WTC11 (cell line): Measurements from ENCODE around the gene MND1. TPM values are rescaled to one million over a fixed set of nuclear protein-coding genes. Genes with fewer than 3 reads are reported as not detected.

Source experiments
- ATAC-seq: fragments of 200-7000 bp; cut with Tn5 transposase; 2 replicates; pipeline ENCODE4 v1.10.0; 2021; ENCODE audit warnings: mild to moderate bottlenecking, moderate library complexity
- CTCF ChIA-PET: fragments of 300-600 bp; sonication (Branson Sonifier 250); formaldehyde crosslinking; loops from one replicate; lab custom pipeline; 2021; ENCODE audit warnings: antibody characterized with exemption; lab: Charles Lee
- POLR2A ChIA-PET: fragments of 350-600 bp; sonication (Branson Sonifier 250); formaldehyde crosslinking; loops from one replicate; lab custom pipeline; 2021; ENCODE audit warnings: antibody characterized with exemption; lab: Charles Lee
- DNase-seq: peaks from one replicate; pipeline ENCODE4 v3.0.0; 2021; ENCODE audit warnings: low spot score
- H3K27ac Mint-ChIP-seq: 2 replicates; pipeline ENCODE4 v1.8.0; 2021; ENCODE audit warnings: mixed read lengths
- H3K27me3 Mint-ChIP-seq: 2 replicates; pipeline ENCODE4 v1.8.0; 2021; ENCODE audit warnings: low read depth, mild to moderate bottlenecking, moderate library complexity, mixed read lengths
- H3K36me3 Mint-ChIP-seq: 2 replicates; pipeline ENCODE4 v1.8.0; 2021; ENCODE audit warnings: mixed read lengths
- H3K4me1 Mint-ChIP-seq: 2 replicates; pipeline ENCODE4 v1.8.0; 2022; ENCODE audit warnings: mixed read lengths
- H3K4me3 Mint-ChIP-seq: 2 replicates; pipeline ENCODE4 v1.8.0; 2021; ENCODE audit warnings: mild to moderate bottlenecking, moderate library complexity, mixed read lengths
- H3K9me3 Mint-ChIP-seq: 2 replicates; pipeline ENCODE4 v1.8.0; 2021; ENCODE audit warnings: mixed read lengths
- ATF1 ChIP-seq: sonication (generic); formaldehyde crosslinking; IDR thresholded peaks from 2 replicates; pipeline ENCODE4 v1.8.1; 2023; ENCODE audit warnings: mild to moderate bottlenecking, moderate library complexity, missing genetic modification reagents
- CREM ChIP-seq: sonication (generic); formaldehyde crosslinking; IDR thresholded peaks from 2 replicates; pipeline ENCODE4 v1.8.1; 2022; ENCODE audit warnings: mild to moderate bottlenecking, missing genetic modification reagents, moderate library complexity
- FOXP1 ChIP-seq: sonication (generic); formaldehyde crosslinking; IDR thresholded peaks from 2 replicates; pipeline ENCODE4 v1.8.0; 2022; ENCODE audit warnings: missing genetic modification reagents, mild to moderate bottlenecking, moderate library complexity, borderline replicate concordance
- IRF2 ChIP-seq: sonication (generic); formaldehyde crosslinking; IDR thresholded peaks from 2 replicates; pipeline ENCODE4 v1.8.0; 2022; ENCODE audit warnings: low read depth, missing genetic modification reagents, borderline replicate concordance
- JAZF1 ChIP-seq: fragments of 250-450 bp; sonication (Bioruptor Pico); IDR thresholded peaks from 2 replicates; pipeline ENCODE4 v1.9.0; 2021; ENCODE audit warnings: moderate library complexity, mild to moderate bottlenecking, inconsistent platforms
- OVOL2 ChIP-seq: fragments of 250-450 bp; sonication (Bioruptor Pico); IDR thresholded peaks from 2 replicates; pipeline ENCODE4 v1.9.0; 2021; ENCODE audit warnings: mild to moderate bottlenecking, borderline replicate concordance
- ZNF317 ChIP-seq: sonication (generic); formaldehyde crosslinking; IDR thresholded peaks from 2 replicates; pipeline ENCODE4 v1.8.1; 2023; ENCODE audit warnings: low read depth, mild to moderate bottlenecking, moderate library complexity, missing genetic modification reagents, borderline replicate concordance
- total RNA-seq: library from RNA; stranded (reverse); gene quantifications from 3 replicates; pipeline ENCODE4 v1.2.3, GENCODE V29; 2021
- TF ChIP-seq, protein P1 (sequence below): sonication (generic); formaldehyde crosslinking; IDR thresholded peaks from 2 replicates; pipeline ENCODE4 v1.8.0; 2023; ENCODE audit warnings: missing genetic modification reagents, mild to moderate bottlenecking, borderline replicate concordance
- TF ChIP-seq, protein P2 (sequence below): sonication (generic); formaldehyde crosslinking; IDR thresholded peaks from 2 replicates; pipeline ENCODE4 v1.8.0; 2022; ENCODE audit warnings: mild to moderate bottlenecking, missing genetic modification reagents
- TF ChIP-seq, protein P3 (sequence below): sonication (generic); formaldehyde crosslinking; IDR thresholded peaks from 2 replicates; pipeline ENCODE4 v1.8.1; 2022; ENCODE audit warnings: low read depth, missing genetic modification reagents, borderline replicate concordance
- TF ChIP-seq, protein P4 (sequence below): fragments of 250-450 bp; sonication (Bioruptor Pico); conservative IDR thresholded peaks from 2 replicates; pipeline ENCODE4 v1.9.0; 2021; ENCODE audit warnings: mild to moderate bottlenecking
- TF ChIP-seq, protein P5 (sequence below): sonication (generic); formaldehyde crosslinking; IDR thresholded peaks from 2 replicates; pipeline ENCODE4 v1.8.1; 2022; ENCODE audit warnings: mild to moderate bottlenecking, missing genetic modification reagents, moderate library complexity, borderline replicate concordance
- TF ChIP-seq, protein P6 (sequence below): fragments of 250-450 bp; sonication (Bioruptor Pico); IDR thresholded peaks from 2 replicates; pipeline ENCODE4 v1.9.0; 2021; ENCODE audit warnings: mild to moderate bottlenecking
- TF ChIP-seq, protein P7 (sequence below): sonication (generic); formaldehyde crosslinking; IDR thresholded peaks from 2 replicates; pipeline ENCODE4 v1.8.0; 2022; ENCODE audit warnings: mild to moderate bottlenecking, missing genetic modification reagents

MND1 gene
- total RNA-seq, 1 experiment from 2014 or later, result 36.0 TPM

DNA sequence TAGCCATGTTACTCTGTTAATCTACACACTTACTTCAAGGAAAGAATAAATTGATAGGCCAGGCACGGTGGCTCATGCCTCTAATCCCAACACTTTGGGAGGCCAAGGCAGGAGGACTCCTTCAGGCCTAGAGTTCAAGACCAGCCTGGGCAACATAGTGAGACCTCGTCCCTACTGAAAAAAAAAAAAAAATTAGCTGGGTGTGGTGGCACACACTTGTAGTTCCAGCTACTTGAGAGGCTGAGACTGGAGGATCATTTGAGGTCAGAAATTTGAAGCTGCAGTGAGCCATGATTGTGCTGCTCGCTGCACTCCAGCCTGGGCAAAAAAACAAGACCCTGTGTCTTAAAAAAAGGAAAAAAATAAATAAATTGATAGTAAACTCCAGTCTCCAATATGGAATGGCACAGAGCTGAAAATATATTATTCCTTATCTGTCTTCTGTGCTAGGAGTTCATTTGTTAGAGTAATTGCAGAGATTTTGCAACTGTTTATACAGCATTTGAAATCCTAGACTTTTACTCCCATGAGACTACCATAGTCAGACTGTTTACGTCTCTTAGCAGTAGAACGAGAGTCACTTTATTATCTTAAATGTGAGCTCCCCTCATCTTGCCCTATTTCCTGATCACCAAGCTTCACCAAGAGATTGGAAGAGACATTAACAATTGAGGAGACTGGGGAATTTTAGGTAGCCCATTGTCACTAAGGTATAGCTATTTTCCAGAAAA lies 102.9 kb downstream of the MND1 start (continued):
- TF ChIP-seq, protein P1, sequence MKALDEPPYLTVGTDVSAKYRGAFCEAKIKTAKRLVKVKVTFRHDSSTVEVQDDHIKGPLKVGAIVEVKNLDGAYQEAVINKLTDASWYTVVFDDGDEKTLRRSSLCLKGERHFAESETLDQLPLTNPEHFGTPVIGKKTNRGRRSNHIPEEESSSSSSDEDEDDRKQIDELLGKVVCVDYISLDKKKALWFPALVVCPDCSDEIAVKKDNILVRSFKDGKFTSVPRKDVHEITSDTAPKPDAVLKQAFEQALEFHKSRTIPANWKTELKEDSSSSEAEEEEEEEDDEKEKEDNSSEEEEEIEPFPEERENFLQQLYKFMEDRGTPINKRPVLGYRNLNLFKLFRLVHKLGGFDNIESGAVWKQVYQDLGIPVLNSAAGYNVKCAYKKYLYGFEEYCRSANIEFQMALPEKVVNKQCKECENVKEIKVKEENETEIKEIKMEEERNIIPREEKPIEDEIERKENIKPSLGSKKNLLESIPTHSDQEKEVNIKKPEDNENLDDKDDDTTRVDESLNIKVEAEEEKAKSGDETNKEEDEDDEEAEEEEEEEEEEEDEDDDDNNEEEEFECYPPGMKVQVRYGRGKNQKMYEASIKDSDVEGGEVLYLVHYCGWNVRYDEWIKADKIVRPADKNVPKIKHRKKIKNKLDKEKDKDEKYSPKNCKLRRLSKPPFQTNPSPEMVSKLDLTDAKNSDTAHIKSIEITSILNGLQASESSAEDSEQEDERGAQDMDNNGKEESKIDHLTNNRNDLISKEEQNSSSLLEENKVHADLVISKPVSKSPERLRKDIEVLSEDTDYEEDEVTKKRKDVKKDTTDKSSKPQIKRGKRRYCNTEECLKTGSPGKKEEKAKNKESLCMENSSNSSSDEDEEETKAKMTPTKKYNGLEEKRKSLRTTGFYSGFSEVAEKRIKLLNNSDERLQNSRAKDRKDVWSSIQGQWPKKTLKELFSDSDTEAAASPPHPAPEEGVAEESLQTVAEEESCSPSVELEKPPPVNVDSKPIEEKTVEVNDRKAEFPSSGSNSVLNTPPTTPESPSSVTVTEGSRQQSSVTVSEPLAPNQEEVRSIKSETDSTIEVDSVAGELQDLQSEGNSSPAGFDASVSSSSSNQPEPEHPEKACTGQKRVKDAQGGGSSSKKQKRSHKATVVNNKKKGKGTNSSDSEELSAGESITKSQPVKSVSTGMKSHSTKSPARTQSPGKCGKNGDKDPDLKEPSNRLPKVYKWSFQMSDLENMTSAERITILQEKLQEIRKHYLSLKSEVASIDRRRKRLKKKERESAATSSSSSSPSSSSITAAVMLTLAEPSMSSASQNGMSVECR (CRISPR knock-in tag), result no peak
- TF ChIP-seq, protein P2, sequence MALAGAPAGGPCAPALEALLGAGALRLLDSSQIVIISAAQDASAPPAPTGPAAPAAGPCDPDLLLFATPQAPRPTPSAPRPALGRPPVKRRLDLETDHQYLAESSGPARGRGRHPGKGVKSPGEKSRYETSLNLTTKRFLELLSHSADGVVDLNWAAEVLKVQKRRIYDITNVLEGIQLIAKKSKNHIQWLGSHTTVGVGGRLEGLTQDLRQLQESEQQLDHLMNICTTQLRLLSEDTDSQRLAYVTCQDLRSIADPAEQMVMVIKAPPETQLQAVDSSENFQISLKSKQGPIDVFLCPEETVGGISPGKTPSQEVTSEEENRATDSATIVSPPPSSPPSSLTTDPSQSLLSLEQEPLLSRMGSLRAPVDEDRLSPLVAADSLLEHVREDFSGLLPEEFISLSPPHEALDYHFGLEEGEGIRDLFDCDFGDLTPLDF (CRISPR knock-in tag), result no peak
- TF ChIP-seq, protein P3, sequence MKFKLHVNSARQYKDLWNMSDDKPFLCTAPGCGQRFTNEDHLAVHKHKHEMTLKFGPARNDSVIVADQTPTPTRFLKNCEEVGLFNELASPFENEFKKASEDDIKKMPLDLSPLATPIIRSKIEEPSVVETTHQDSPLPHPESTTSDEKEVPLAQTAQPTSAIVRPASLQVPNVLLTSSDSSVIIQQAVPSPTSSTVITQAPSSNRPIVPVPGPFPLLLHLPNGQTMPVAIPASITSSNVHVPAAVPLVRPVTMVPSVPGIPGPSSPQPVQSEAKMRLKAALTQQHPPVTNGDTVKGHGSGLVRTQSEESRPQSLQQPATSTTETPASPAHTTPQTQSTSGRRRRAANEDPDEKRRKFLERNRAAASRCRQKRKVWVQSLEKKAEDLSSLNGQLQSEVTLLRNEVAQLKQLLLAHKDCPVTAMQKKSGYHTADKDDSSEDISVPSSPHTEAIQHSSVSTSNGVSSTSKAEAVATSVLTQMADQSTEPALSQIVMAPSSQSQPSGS (CRISPR knock-in tag), result no peak

DNA sequence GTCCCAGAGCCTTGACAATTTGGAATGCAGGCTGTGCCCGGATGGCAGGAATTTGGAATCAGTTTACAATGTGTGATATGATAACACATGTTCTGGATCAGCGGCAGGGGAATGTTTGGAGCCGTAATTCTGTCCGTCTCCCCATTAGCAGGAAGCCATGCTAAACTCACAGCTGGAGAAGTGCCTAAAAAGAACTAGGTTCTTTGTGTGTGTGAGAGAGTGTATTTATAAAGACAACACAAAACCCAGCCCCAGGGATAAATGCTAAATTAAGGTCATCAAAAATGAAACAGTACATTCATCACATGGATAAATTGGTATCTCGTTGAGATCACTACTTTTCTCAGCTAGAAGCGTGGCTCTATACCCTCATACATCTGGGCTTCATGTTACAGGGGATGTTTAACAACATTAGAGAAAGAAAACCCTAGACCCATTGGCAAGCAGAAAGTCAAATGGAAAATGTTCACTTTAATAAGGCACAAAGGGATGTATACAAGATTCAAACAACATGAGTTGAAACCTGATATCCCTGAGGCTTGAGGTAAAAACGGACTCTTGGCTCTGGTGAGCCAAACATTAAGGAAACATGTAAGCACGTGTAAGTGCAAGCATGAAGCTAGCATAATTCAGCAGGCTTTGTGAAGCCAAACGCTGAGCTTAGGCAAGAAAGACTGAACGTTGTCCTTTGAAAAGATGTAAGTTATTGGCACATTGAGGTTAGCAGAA lies 103.7 kb downstream of the MND1 start:
- TF ChIP-seq, protein P4, sequence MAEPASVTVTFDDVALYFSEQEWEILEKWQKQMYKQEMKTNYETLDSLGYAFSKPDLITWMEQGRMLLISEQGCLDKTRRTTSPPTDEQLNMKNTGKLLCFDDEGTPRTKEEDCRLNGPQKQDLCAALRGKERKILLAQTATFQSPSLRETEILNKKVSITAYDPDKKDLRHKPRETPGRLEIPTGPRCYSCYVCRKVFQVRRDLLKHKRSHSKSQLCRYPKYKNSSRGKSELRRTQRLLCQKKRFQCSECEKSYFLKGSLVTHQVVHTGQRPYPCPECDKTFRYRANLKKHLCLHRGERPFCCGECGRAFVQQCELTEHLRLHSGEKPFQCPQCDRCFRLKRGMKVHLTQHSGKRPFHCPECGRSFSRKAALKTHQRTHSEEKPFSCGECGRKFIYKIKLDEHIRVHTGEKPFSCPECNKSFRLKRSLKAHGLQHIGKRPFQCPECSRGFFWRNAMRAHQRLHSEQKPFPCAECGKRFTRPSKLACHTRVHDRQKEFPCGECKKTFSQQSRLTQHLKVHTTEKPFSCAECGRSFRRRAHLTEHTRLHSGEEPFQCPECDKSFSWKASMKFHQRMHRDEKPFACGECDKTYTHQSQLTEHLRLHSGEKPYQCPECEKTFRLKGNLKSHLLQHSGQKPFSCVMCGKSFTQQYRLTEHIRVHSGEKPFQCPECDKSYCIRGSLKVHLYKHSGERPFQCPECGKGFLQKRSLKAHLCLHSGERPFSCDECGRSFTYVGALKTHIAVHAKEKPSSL (CRISPR knock-in tag), result no peak
- TF ChIP-seq JAZF1 (CRISPR knock-in tag), result no peak
- Mint-ChIP-seq H3K27ac (no peak overlapping the region), H3K27me3 (peaks cover 3% of the 10 kb centered on the region; the same call in 1 of the 2 replicates), H3K9me3 (no peaks in the 10 kb centered on the region), H3K4me1 (peaks cover 23% of the 10 kb centered on the region), H3K4me3 (no peak overlapping the region), H3K36me3 (no peaks in the 10 kb centered on the region)
- ATAC-seq, result no peak
- ChIA-PET POLR2A (no interaction called here), CTCF (interaction anchor here (1.2 kb wide), 2 partner anchors 16 to 17 kb away, joined by 3 to 5 read pairs; partner anchors contain the start of gene TMEM131L)
- DNase-seq, result no peak

DNA sequence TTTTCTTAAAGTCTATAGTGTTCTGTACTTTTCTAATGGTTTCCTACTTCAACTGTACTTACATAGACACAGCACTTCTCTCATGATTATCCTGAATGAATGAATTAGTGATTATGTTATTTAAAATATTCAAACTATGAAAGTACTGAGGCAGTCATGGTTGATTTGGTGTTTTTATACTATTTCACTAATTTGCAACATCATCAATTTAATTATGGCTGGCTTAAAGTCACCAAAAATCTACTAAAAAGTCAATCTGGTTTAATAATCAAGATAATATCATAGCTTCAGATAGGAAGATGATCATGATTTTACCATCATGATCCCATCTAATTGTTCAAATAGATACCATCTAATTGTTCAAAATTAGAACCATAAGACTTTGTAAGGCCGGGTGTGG lies 104.8 kb downstream of the MND1 start:
- POLR2A ChIA-PET, result no interaction called here
- TF ChIP-seq, protein P5, sequence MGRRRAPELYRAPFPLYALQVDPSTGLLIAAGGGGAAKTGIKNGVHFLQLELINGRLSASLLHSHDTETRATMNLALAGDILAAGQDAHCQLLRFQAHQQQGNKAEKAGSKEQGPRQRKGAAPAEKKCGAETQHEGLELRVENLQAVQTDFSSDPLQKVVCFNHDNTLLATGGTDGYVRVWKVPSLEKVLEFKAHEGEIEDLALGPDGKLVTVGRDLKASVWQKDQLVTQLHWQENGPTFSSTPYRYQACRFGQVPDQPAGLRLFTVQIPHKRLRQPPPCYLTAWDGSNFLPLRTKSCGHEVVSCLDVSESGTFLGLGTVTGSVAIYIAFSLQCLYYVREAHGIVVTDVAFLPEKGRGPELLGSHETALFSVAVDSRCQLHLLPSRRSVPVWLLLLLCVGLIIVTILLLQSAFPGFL (CRISPR knock-in tag), result no peak
- TF ChIP-seq OVOL2 (CRISPR knock-in tag) (no peak), IRF2 (CRISPR knock-in tag) (no peak), ATF1 (CRISPR knock-in tag) (no peak), FOXP1 (CRISPR knock-in tag) (no peak), ZNF317 (CRISPR knock-in tag) (no peak), CREM (CRISPR knock-in tag) (no peak)
- TF ChIP-seq, protein P6, sequence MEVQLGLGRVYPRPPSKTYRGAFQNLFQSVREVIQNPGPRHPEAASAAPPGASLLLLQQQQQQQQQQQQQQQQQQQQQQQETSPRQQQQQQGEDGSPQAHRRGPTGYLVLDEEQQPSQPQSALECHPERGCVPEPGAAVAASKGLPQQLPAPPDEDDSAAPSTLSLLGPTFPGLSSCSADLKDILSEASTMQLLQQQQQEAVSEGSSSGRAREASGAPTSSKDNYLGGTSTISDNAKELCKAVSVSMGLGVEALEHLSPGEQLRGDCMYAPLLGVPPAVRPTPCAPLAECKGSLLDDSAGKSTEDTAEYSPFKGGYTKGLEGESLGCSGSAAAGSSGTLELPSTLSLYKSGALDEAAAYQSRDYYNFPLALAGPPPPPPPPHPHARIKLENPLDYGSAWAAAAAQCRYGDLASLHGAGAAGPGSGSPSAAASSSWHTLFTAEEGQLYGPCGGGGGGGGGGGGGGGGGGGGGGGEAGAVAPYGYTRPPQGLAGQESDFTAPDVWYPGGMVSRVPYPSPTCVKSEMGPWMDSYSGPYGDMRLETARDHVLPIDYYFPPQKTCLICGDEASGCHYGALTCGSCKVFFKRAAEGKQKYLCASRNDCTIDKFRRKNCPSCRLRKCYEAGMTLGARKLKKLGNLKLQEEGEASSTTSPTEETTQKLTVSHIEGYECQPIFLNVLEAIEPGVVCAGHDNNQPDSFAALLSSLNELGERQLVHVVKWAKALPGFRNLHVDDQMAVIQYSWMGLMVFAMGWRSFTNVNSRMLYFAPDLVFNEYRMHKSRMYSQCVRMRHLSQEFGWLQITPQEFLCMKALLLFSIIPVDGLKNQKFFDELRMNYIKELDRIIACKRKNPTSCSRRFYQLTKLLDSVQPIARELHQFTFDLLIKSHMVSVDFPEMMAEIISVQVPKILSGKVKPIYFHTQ (CRISPR knock-in tag), result no peak
- TF ChIP-seq, protein P7, sequence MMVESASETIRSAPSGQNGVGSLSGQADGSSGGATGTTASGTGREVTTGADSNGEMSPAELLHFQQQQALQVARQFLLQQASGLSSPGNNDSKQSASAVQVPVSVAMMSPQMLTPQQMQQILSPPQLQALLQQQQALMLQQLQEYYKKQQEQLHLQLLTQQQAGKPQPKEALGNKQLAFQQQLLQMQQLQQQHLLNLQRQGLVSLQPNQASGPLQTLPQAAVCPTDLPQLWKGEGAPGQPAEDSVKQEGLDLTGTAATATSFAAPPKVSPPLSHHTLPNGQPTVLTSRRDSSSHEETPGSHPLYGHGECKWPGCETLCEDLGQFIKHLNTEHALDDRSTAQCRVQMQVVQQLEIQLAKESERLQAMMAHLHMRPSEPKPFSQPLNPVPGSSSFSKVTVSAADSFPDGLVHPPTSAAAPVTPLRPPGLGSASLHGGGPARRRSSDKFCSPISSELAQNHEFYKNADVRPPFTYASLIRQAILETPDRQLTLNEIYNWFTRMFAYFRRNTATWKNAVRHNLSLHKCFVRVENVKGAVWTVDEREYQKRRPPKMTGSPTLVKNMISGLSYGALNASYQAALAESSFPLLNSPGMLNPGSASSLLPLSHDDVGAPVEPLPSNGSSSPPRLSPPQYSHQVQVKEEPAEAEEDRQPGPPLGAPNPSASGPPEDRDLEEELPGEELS (CRISPR knock-in tag), result no peak

More for the DNA sequence above, 104.8 kb downstream of the MND1 start:
- Mint-ChIP-seq H3K4me1 (peaks cover 23% of the 10 kb centered on the region), H3K9me3 (no peaks in the 10 kb centered on the region), H3K36me3 (no peaks in the 10 kb centered on the region), H3K27ac (no peak overlapping the region), H3K27me3 (peaks cover 3% of the 10 kb centered on the region; the same call in 1 of the 2 replicates), H3K4me3 (no peak overlapping the region)
- CTCF ChIA-PET, result interaction anchor here (0.7 kb wide), 1 partner anchor 194 kb away, joined by 3 read pairs; no protein-coding TSS in a partner anchor
- no peak for DNase-seq
- ATAC-seq, result no peak
